Ishikawa (cell line): ENCODE data around the gene MYDGF.

Source experiments
- TEAD4 ChIP-seq: IDR thresholded peaks from 2 replicates; pipeline ENCODE4 v1.6.1; 2012
- TF ChIP-seq, protein P1 (sequence below): IDR thresholded peaks from 2 replicates; pipeline ENCODE4 v1.6.1; 2012; ENCODE audit warnings: low read depth, mild to moderate bottlenecking

DNA sequence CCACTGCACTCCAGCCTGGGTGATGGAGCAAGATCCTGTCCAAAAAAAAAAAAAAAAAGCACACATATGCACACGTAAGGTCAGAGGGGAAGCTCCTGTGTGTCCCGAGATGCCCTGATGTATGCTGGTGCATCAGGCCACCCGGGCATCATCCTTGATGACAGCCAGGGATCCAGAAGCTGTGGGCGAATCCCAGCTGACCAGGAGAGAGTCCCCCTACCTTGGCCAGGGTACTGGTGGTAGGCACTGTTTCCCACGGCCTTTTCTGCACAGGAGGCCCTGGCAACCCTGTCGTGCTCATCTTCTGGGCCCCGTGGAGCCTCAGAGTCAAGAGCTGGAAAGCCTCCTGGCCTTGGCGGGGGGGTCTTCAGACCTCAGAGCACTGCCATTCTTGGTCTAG lies 14.0 kb downstream of the MYDGF start:
- no peak for TF ChIP-seq TEAD4
- TF ChIP-seq, protein P1, sequence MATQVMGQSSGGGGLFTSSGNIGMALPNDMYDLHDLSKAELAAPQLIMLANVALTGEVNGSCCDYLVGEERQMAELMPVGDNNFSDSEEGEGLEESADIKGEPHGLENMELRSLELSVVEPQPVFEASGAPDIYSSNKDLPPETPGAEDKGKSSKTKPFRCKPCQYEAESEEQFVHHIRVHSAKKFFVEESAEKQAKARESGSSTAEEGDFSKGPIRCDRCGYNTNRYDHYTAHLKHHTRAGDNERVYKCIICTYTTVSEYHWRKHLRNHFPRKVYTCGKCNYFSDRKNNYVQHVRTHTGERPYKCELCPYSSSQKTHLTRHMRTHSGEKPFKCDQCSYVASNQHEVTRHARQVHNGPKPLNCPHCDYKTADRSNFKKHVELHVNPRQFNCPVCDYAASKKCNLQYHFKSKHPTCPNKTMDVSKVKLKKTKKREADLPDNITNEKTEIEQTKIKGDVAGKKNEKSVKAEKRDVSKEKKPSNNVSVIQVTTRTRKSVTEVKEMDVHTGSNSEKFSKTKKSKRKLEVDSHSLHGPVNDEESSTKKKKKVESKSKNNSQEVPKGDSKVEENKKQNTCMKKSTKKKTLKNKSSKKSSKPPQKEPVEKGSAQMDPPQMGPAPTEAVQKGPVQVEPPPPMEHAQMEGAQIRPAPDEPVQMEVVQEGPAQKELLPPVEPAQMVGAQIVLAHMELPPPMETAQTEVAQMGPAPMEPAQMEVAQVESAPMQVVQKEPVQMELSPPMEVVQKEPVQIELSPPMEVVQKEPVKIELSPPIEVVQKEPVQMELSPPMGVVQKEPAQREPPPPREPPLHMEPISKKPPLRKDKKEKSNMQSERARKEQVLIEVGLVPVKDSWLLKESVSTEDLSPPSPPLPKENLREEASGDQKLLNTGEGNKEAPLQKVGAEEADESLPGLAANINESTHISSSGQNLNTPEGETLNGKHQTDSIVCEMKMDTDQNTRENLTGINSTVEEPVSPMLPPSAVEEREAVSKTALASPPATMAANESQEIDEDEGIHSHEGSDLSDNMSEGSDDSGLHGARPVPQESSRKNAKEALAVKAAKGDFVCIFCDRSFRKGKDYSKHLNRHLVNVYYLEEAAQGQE = no peak
